Rectal smooth muscle tissue (tissue), 1 donor: ENCODE results near the gene PIN1.

Source experiments
- H3K27ac ChIP-seq: one replicate; pipeline ENCODE4 v1.7.0; 2013; ENCODE audit warnings: low read depth, low read length, inconsistent platforms
- H3K27me3 ChIP-seq: one replicate; pipeline ENCODE4 v1.7.0; 2013; ENCODE audit warnings: low read length; ENCODE audit not compliant: control insufficient read depth, insufficient read depth
- H3K36me3 ChIP-seq: one replicate; pipeline ENCODE4 v1.7.0; 2013; ENCODE audit warnings: low read length; ENCODE audit not compliant: control insufficient read depth, insufficient read depth
- H3K4me1 ChIP-seq: one replicate; pipeline ENCODE4 v1.7.0; 2013; ENCODE audit warnings: low read length; ENCODE audit not compliant: control insufficient read depth, insufficient read depth
- H3K4me3 ChIP-seq: one replicate; pipeline ENCODE4 v1.7.0; 2013; ENCODE audit warnings: low read length
- H3K9ac ChIP-seq: one replicate; pipeline ENCODE4 v1.7.0; 2013; ENCODE audit warnings: low read length

PIN1 gene

GRCh38 chr19:9848762-9849161 lies 13.6 kb downstream of the PIN1 start:
- Histone ChIP-seq H3K27me3 (no peaks in the 10 kb centered on the region), H3K9ac (no peak overlapping the region), H3K27ac (no peak overlapping the region), H3K36me3 (peaks cover 21% of the 10 kb centered on the region), H3K4me3 (no peak overlapping the region), H3K4me1 (peaks cover 5% of the 10 kb centered on the region)

DNA sequence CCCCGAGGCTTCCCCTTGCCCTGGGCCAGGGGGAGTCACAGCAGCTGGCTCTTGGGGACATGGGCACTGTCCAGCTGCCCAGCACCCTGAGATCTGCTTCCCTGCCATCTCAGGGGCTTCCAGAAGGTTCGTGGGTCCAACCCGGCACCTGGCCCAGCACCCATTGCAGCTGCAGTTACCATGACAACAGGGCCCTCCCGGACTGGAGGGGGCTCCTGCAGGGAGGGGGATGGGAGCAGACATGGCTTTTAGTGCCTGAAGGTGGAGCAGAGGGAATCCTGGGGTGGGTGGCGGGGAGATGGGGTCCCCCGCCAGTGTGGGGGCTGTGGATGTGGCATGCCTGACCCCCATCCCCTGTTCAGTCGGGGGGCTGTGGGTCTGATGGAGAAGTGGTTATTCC lies 14.7 kb downstream of the PIN1 start:
- Histone ChIP-seq H3K4me1 (peaks cover 5% of the 10 kb centered on the region), H3K27ac (no peak overlapping the region), H3K27me3 (no peaks in the 10 kb centered on the region), H3K9ac (no peak overlapping the region), H3K36me3 (peaks cover 15% of the 10 kb centered on the region), H3K4me3 (no peak overlapping the region)

- H3K36me3 ChIP-seq = peaks cover 15% of the 10 kb centered on the region
- no peak overlapping the region for H3K4me3 ChIP-seq
- no peak overlapping the region for H3K9ac ChIP-seq
- no peaks in the 10 kb centered on the region for H3K27me3 ChIP-seq
- H3K27ac ChIP-seq = no peak overlapping the region
- H3K4me1 ChIP-seq = peaks cover 5% of the 10 kb centered on the region
These were observed 15.3 kb downstream of the PIN1 start for GRCh38 chr19:9850235-9850959.

- Histone ChIP-seq H3K36me3 (no peaks in the 10 kb centered on the region), H3K4me3 (no peak overlapping the region), H3K27ac (no peak overlapping the region), H3K4me1 (no peaks in the 10 kb centered on the region), H3K9ac (no peak overlapping the region), H3K27me3 (no peaks in the 10 kb centered on the region)
These were observed 19.2 kb downstream of the PIN1 start for GRCh38 chr19:9854282-9854846.

DNA sequence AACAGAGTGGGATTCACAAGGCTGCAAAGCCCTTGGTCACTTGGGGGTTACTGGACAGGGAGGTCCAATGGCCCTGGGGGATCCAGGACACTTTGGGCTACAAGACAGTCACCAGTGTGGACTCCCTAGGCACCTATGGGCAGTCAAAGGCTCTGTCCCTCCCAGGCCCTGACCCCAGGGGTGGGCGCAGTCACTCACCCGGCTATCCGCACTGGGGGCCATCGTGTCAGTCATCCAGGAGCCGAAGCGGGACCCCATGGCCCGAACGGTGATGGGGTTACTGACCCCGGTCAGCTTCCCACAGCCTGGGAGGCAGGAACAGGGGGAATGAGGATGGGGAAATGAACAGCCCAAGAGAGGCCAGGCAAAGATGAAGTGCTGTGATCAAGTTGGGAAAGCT lies 21.5 kb downstream of the PIN1 start:
- no peak overlapping the region for H3K27ac ChIP-seq
- H3K4me3 ChIP-seq = no peak overlapping the region
- H3K4me1 ChIP-seq = no peaks in the 10 kb centered on the region

GRCh38 chr19:9857076-9857721 lies 22.1 kb downstream of the PIN1 start:
- Histone ChIP-seq H3K9ac (no peak overlapping the region), H3K27me3 (no peaks in the 10 kb centered on the region), H3K27ac (no peak overlapping the region), H3K4me1 (no peaks in the 10 kb centered on the region), H3K4me3 (no peak overlapping the region), H3K36me3 (no peaks in the 10 kb centered on the region)

More for the DNA sequence above, 21.5 kb downstream of the PIN1 start:
- H3K36me3 ChIP-seq = no peaks in the 10 kb centered on the region
- no peaks in the 10 kb centered on the region for H3K27me3 ChIP-seq
- no peak overlapping the region for H3K9ac ChIP-seq

DNA sequence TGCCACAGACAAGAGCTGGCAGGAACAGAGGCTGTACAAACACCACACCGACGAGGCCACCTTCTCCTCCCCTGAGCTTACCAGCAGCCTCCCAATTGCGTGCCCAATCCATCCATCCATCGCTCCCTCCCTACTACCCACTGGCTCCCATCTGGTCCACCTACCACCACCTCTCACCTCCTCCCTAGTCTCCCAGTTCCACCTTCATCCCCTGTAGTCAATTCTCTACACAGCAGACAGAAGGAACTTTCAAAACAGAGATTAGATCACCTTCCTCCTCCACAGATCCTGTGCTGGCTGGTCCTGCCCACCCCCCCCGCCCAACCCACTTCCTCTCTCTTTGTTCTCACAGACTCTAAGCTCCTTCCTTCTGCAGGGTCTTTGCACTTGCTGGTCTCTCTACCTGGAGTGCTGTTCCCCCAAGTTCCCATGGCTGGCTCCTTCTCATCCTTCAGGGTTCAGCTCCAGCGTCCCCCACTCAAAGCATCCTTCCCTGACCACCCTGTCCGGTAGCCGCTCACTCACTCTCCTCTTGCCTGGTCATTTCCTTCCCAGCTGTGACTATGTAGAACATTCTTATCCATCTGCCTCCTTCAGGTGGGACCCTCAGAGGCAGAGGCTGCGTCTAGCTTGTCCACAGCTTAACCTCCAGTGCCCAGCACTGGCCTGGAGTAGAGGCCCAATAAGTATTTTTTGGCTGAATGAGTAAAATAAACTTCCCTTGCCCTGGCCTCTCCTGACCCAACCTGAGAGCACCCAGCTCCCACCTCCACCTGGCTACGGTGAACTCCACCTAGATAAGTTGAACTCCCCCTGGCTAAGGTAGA lies 23.0 kb downstream of the PIN1 start:
- H3K27ac ChIP-seq = no peak overlapping the region
- H3K27me3 ChIP-seq = no peaks in the 10 kb centered on the region
- H3K4me3 ChIP-seq = no peak overlapping the region
- no peaks in the 10 kb centered on the region for H3K4me1 ChIP-seq
- no peaks in the 10 kb centered on the region for H3K36me3 ChIP-seq
- no peak overlapping the region for H3K9ac ChIP-seq

GRCh38 chr19:9858766-9859165 lies 23.6 kb downstream of the PIN1 start:
- no peaks in the 10 kb centered on the region for H3K27me3 ChIP-seq
- H3K36me3 ChIP-seq = no peaks in the 10 kb centered on the region
- no peak overlapping the region for H3K27ac ChIP-seq
- no peak overlapping the region for H3K9ac ChIP-seq
- no peak overlapping the region for H3K4me3 ChIP-seq
- H3K4me1 ChIP-seq = no peaks in the 10 kb centered on the region

DNA sequence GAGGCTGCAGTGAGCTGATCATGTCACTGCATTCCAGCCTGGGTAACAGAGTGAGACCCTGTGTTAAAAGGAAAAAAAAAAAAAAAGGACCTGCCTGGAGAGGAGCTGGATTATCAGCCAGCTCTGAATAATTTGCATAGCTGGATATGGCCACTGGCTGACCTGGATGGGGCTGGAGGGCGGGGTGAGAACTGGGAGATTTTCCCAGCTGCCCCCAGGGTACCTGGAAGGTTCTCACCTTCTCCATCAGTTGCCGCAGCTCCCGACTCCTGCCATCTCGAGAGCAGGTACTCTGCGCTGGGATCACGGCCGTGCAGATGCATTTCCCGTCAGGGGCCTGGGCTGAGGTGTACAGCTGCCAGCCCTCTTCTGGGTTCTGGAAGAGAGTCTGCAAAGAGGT lies 25.3 kb downstream of the PIN1 start:
- Histone ChIP-seq H3K9ac (no peak overlapping the region), H3K27me3 (no peaks in the 10 kb centered on the region), H3K36me3 (no peaks in the 10 kb centered on the region), H3K27ac (no peak overlapping the region), H3K4me3 (no peak overlapping the region), H3K4me1 (no peaks in the 10 kb centered on the region)

DNA sequence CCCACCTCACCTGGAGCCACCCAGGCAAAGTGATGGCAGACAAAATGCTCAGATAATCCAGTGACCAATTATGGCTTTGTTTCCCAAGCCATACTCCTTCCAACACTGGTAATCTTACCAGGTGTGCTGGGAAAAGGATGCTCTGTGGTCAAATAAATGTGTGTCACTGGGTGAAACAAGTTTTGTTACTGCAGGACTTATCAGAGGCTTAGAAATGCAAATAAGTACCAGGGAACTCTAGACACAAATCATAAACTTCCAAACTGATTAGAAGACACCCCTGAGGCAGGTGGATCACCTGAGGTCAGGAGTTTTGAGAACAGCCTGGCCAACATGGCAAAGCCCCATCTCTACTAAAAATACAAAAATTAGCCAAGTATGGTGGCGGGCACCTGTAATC lies 26.4 kb downstream of the PIN1 start:
- Histone ChIP-seq H3K27me3 (no peaks in the 10 kb centered on the region), H3K4me1 (no peaks in the 10 kb centered on the region), H3K27ac (no peak overlapping the region), H3K36me3 (no peaks in the 10 kb centered on the region), H3K9ac (no peak overlapping the region), H3K4me3 (no peak overlapping the region)

DNA sequence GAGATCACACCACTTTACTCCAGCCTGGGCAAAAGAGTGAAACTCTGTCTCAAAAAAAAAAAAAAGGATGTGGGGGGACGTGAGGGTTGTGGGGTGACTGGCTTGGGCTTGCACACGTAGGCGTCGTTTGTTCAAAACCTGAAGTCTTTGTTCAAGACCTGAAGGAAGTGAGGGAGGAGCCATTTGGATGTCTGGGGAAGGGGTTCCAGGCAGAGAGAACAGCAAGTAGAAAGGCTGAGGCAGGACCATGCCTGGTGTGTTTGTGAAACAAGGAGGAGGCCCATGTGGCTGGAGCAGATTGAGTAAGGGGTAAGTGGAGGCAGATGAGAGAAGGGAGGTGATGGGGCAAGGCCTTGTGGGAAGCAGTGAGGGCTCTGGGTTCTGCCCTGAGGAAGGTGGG lies 27.8 kb downstream of the PIN1 start:
- no peaks in the 10 kb centered on the region for H3K4me1 ChIP-seq
- H3K9ac ChIP-seq = no peak overlapping the region
- no peak overlapping the region for H3K4me3 ChIP-seq
- H3K27me3 ChIP-seq = no peaks in the 10 kb centered on the region
- no peak overlapping the region for H3K27ac ChIP-seq
- no peaks in the 10 kb centered on the region for H3K36me3 ChIP-seq

DNA sequence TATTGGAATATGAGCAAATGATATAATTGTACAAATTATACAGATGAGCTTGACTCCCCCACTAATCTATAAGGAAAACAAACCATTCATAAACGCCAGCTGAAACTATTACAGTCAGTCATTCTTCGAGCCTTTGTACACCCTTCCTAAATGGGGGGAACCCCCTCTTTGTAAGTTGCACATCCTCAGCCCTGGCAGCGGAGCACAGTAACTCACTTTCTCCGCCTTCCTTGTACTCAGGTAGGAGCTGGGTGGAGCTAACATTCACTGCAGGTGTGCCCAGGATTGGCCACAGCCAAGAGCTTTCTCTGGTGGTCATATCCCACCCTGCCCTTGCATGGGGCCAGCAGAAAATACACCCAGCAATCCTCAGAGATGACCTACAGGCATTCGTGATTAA lies 28.6 kb downstream of the PIN1 start:
- no peak overlapping the region for H3K9ac ChIP-seq
- H3K27me3 ChIP-seq = no peaks in the 10 kb centered on the region
- no peak overlapping the region for H3K4me3 ChIP-seq
- H3K27ac ChIP-seq = no peak overlapping the region
- H3K36me3 ChIP-seq = no peaks in the 10 kb centered on the region
- H3K4me1 ChIP-seq = no peaks in the 10 kb centered on the region
